H9 (cell line): ENCODE results near the gene MT4. TPM values are rescaled to one million over a fixed set of nuclear protein-coding genes. Genes with fewer than 3 reads are reported as not detected.
A peak's percentile ranks its signal among the peaks of the same experiment; 100 is the strongest.

Experiments used
- DNase-seq: peaks from one replicate; pipeline ENCODE4 v3.0.0-alpha.2; 2017
- H2AFZ ChIP-seq: one replicate; pipeline ENCODE4 v1.6.1; 2013; ENCODE audit warnings: mild to moderate bottlenecking, low read length, control low read depth, moderate library complexity
- H2AK5ac ChIP-seq: 2 replicates; pipeline ENCODE4 v1.6.1; 2013; ENCODE audit warnings: low read length, control low read depth, mixed read lengths; ENCODE audit not compliant: insufficient read length
- H2BK120ac ChIP-seq: one replicate; pipeline ENCODE4 v1.6.1; 2013; ENCODE audit warnings: low read depth, mild to moderate bottlenecking, low read length, control low read depth, inconsistent platforms; ENCODE audit not compliant: poor library complexity, severe bottlenecking
- H2BK12ac ChIP-seq: 2 replicates; pipeline ENCODE4 v1.6.1; 2013; ENCODE audit warnings: low read length, control low read depth, mixed read lengths, low read depth; ENCODE audit not compliant: insufficient read length
- H2BK15ac ChIP-seq: 2 replicates; pipeline ENCODE4 v1.6.1; 2013; ENCODE audit warnings: low read depth, low read length, control low read depth
- H2BK20ac ChIP-seq: one replicate; pipeline ENCODE4 v1.6.1; 2013; ENCODE audit warnings: low read depth, mild to moderate bottlenecking, low read length, control low read depth, inconsistent platforms; ENCODE audit not compliant: poor library complexity, severe bottlenecking
- H2BK5ac ChIP-seq: 2 replicates; pipeline ENCODE4 v1.6.1; 2013; ENCODE audit warnings: low read length, control low read depth, mixed read lengths; ENCODE audit not compliant: insufficient read length
- H3K14ac ChIP-seq: 2 replicates; pipeline ENCODE4 v1.6.1; 2013; ENCODE audit warnings: low read length, control low read depth; ENCODE audit not compliant: insufficient read depth
- H3K18ac ChIP-seq: 2 replicates; pipeline ENCODE4 v1.6.1; 2013; ENCODE audit warnings: low read depth, mild to moderate bottlenecking, mixed read lengths, low read length, control low read depth; ENCODE audit not compliant: insufficient read length
- H3K23ac ChIP-seq: 2 replicates; pipeline ENCODE4 v1.6.1; 2013; ENCODE audit warnings: low read length, control low read depth, mixed read lengths, low read depth; ENCODE audit not compliant: insufficient read length
- H3K23me2 ChIP-seq: 2 replicates; pipeline ENCODE4 v1.6.1; 2013; ENCODE audit warnings: low read depth, mild to moderate bottlenecking, mixed read lengths, low read length, control low read depth; ENCODE audit not compliant: insufficient read length, poor library complexity, severe bottlenecking
- H3K27ac ChIP-seq: 2 replicates; pipeline ENCODE4 v1.5.1; 2013; ENCODE audit warnings: low read length, control low read depth, mixed read lengths, low read depth; ENCODE audit not compliant: insufficient read length
- H3K27me3 ChIP-seq: 2 replicates; pipeline ENCODE4 v1.6.1; 2013; ENCODE audit warnings: low read length, control low read depth, inconsistent platforms; ENCODE audit not compliant: insufficient read depth
- H3K4ac ChIP-seq: 2 replicates; pipeline ENCODE4 v1.6.1; 2013; ENCODE audit warnings: low read depth, mild to moderate bottlenecking, control low read depth, inconsistent platforms, low read length, moderate library complexity
- H3K4me1 ChIP-seq: 2 replicates; pipeline ENCODE4 v1.6.1; 2013; ENCODE audit warnings: low read length, control low read depth, inconsistent platforms; ENCODE audit not compliant: insufficient read depth
- H3K4me2 ChIP-seq: 2 replicates; pipeline ENCODE4 v1.6.1; 2013; ENCODE audit warnings: low read length, control low read depth, mixed read lengths; ENCODE audit not compliant: insufficient read length, insufficient read depth
- H3K56ac ChIP-seq: 2 replicates; pipeline ENCODE4 v1.6.1; 2013; ENCODE audit warnings: low read depth, mild to moderate bottlenecking, mixed read lengths, low read length, control low read depth; ENCODE audit not compliant: insufficient read length
- H3K79me1 ChIP-seq: 2 replicates; pipeline ENCODE4 v1.6.1; 2013; ENCODE audit warnings: low read depth, mild to moderate bottlenecking, moderate library complexity, low read length, control low read depth, inconsistent platforms; ENCODE audit not compliant: insufficient read depth, poor library complexity, severe bottlenecking
- H3K79me2 ChIP-seq: 2 replicates; pipeline ENCODE4 v1.6.1; 2013; ENCODE audit warnings: low read length, control low read depth, inconsistent platforms; ENCODE audit not compliant: insufficient read depth
- H3K9ac ChIP-seq: 2 replicates; pipeline ENCODE4 v1.6.1; 2013; ENCODE audit warnings: low read length, control low read depth, mixed read lengths; ENCODE audit not compliant: insufficient read length; ENCODE audit errors: extremely low read depth
- H3K9me3 ChIP-seq: one replicate; pipeline ENCODE4 v1.6.1; 2013; ENCODE audit warnings: low read depth, low read length, inconsistent platforms; ENCODE audit not compliant: control insufficient read depth
- H3T11ph ChIP-seq: one replicate; pipeline ENCODE4 v1.6.1; 2013; ENCODE audit warnings: mild to moderate bottlenecking, low read length, control low read depth, inconsistent platforms
- H4K20me1 ChIP-seq: one replicate; pipeline ENCODE4 v1.6.1; 2013; ENCODE audit not compliant: control insufficient read depth, insufficient read length, insufficient read depth
- H4K5ac ChIP-seq: 2 replicates; pipeline ENCODE4 v1.6.1; 2013; ENCODE audit warnings: low read depth, mild to moderate bottlenecking, mixed read lengths, low read length, control low read depth; ENCODE audit not compliant: insufficient read length
- H4K8ac ChIP-seq: replicated peaks from 2 replicates; pipeline ENCODE4 v1.6.1; 2013; ENCODE audit warnings: low read length, control low read depth, mixed read lengths, low read depth; ENCODE audit not compliant: insufficient read length
- H4K91ac ChIP-seq: 2 replicates; pipeline ENCODE4 v1.6.1; 2013; ENCODE audit warnings: low read depth, mild to moderate bottlenecking, moderate library complexity, mixed read lengths, low read length, control low read depth; ENCODE audit not compliant: insufficient read length
- H3K27ac Mint-ChIP-seq, 3 experiments: 2 replicates in 2 of 3; 3 replicates in 1 of 3; pipeline ENCODE4 v1.8.0; 2020 to 2021; ENCODE audit warnings: mixed read lengths in 3 of 3, mild to moderate bottlenecking in 1 of 3, moderate library complexity in 1 of 3
- H3K27me3 Mint-ChIP-seq: 2 replicates; pipeline ENCODE4 v1.8.0; 2021; ENCODE audit warnings: low read depth, mild to moderate bottlenecking, moderate library complexity, mixed read lengths
- H3K36me3 Mint-ChIP-seq, 3 experiments: 2 replicates in 2 of 3; 3 replicates in 1 of 3; pipeline ENCODE4 v1.8.0; 2020 to 2021; ENCODE audit warnings: low read depth in 3 of 3, mixed read lengths in 3 of 3; ENCODE audit not compliant: insufficient read depth in 1 of 3
- H3K4me1 Mint-ChIP-seq, 2 experiments: 2 replicates each; pipeline ENCODE4 v1.8.0; 2020; ENCODE audit warnings: mixed read lengths in 2 of 2
- H3K4me3 Mint-ChIP-seq, 2 experiments: 2 replicates in 1 of 2; 3 replicates in 1 of 2; pipeline ENCODE4 v1.8.0; 2020 to 2021; ENCODE audit warnings: mild to moderate bottlenecking in 2 of 2, mixed read lengths in 2 of 2, moderate library complexity in 1 of 2
- H3K9me3 Mint-ChIP-seq, 2 experiments: 2 replicates in 1 of 2; 3 replicates in 1 of 2; pipeline ENCODE4 v1.8.0; 2020; ENCODE audit warnings: mild to moderate bottlenecking in 2 of 2, mixed read lengths in 2 of 2, moderate library complexity in 1 of 2
- CTCF ChIP-seq: fragments of 200-600 bp; sonication (generic); conservative IDR thresholded peaks from 3 replicates; pipeline ENCODE4 v1.8.0; 2021; ENCODE audit warnings: antibody characterized with exemption, mild to moderate bottlenecking
- WGBS: extraction: QIAGEN DNeasy Blood & Tissue Kit; methylation state at CpG from one replicate; pipeline ENCODE4 v1.1.7; 2013; ENCODE audit warnings: missing lambda C conversion rate, low lambda C conversion rate, mixed read lengths; ENCODE audit not compliant: insufficient read length; ENCODE audit errors: extremely low coverage; 5-methylcytosine and 5-hydroxymethylcytosine counted together
- total RNA-seq: library from RNA; stranded (reverse); gene quantifications from 2 replicates; pipeline ENCODE4 v1.2.1, GENCODE V29; 2021

MT4 gene
- total RNA-seq, 1 experiment from 2014 or later = not detected

GRCh38 chr16:56551796-56552738 lies 12.8 kb upstream of the MT4 start:
- Histone ChIP-seq H3K56ac (no peak overlapping the region), H2AFZ (no peak overlapping the region), H4K91ac (no peak overlapping the region), H4K8ac (no peak overlapping the region), H2BK15ac (no peak overlapping the region), H2BK12ac (no peak overlapping the region), H3K23ac (no peak overlapping the region), H2BK120ac (no peak overlapping the region), H3K9me3 (no peaks in the 10 kb centered on the region), H3K79me2 (no peaks in the 10 kb centered on the region), H3K79me1 (no peaks in the 10 kb centered on the region), H2BK20ac (no peak overlapping the region), H3K27ac (no peak overlapping the region), H3K4ac (no peak overlapping the region), H2BK5ac (no peak overlapping the region), H4K20me1 (no peaks in the 10 kb centered on the region), H4K5ac (no peak overlapping the region), H3K14ac (no peak overlapping the region), H2AK5ac (no peak overlapping the region), H3K4me1 (peaks cover 4% of the 10 kb centered on the region; the same call in 1 of the 2 replicates), H3K9ac (no peak overlapping the region), H3K4me2 (no peak overlapping the region), H3K27me3 (no peaks in the 10 kb centered on the region), H3K23me2 (no peaks in the 10 kb centered on the region), H3K18ac (no peak overlapping the region), H3T11ph (no peak overlapping the region)
- no peak for TF ChIP-seq CTCF
- peak overlapping the region in 1 of 2 experiments; percentile 34; a peak in 1 of 5 replicates for H3K4me3 Mint-ChIP-seq
- H3K36me3 Mint-ChIP-seq = no peaks in the 10 kb centered on the region; a peak in 1 of 7 replicates
- no peak overlapping the region; a peak in 1 of 7 replicates for H3K27ac Mint-ChIP-seq
- no peak for DNase-seq
- no CpG with 5 or more reads among the region's 11 CpGs for WGBS
- peaks cover 23% of the 10 kb centered on the region for H3K27me3 Mint-ChIP-seq
- H3K4me1 Mint-ChIP-seq = peaks cover 20 to 24% of the 10 kb centered on the region in 2 experiments
- H3K9me3 Mint-ChIP-seq = no peaks in the 10 kb centered on the region; a peak in 1 of 5 replicates
